GM21529 (cell line): ENCODE measurements around the gene FOXL1.

Experiments used
- ATAC-seq: cut with Tn5 transposase; IDR thresholded peaks from one replicate; pipeline ENCODE4 v1.9.1; 2021; ENCODE audit not compliant: unreplicated experiment

FOXL1 gene

DNA sequence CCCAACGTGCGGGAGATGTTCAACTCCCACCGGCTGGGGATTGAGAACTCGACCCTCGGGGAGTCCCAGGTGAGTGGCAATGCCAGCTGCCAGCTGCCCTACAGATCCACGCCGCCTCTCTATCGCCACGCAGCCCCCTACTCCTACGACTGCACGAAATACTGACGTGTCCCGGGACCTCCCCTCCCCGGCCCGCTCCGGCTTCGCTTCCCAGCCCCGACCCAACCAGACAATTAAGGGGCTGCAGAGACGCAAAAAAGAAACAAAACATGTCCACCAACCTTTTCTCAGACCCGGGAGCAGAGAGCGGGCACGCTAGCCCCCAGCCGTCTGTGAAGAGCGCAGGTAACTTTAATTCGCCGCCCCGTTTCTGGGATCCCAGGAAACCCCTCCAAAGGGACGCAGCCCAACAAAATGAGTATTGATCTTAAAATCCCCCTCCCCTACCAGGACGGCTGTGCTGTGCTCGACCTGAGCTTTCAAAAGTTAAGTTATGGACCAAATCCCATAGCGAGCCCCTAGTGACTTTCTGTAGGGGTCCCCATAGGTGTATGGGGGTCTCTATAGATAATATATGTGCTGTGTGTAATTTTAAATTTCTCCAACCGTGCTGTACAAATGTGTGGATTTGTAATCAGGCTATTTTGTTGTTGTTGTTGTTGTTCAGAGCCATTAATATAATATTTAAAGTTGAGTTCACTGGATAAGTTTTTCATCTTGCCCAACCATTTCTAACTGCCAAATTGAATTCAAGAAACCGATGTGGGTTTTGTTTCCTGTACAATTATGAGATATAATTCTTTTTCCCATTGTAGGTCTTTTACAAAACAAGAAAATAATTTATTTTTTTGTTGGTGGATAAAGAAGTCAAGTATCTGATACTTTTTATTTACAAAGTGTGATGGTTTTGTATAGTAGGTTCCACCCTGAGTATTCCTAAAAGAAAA, 9.4 kb upstream of the FOXL1 start:
- no peak for ATAC-seq

DNA sequence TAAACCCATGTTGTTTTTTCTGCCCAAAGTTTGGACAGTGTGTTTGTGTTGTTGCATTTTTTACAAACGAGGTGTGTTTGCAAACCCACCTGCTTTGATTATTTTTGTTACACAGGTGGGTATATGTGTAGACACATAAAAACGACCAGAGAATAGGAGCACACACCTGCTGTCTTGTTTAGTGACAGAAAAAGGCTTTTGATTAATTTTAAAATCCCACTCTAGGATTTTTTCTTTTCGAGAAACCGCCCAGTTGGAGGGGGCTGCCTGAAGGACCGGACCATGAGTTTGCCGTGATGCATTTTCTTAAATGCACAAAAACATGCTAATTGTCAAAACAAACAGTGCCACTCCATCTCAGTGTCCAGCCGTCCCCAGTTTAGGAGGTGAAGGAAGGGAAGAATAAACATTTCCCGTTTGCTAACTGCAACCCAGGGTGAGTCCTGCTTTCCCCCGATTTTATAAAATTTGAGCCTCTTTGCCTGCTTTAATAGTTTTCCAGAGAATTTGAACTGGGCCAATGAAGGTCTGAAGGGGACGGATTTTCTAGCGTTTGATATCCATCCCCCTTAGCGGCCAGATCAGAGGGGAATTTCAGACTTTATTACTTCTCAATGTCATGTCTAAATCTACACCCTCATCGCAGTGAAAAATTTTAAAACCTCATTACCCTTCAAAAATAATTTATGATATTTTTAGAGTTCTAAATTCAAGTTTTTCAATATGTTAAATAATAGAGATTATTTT, 8.5 kb upstream of the FOXL1 start:
- no peak for ATAC-seq

DNA sequence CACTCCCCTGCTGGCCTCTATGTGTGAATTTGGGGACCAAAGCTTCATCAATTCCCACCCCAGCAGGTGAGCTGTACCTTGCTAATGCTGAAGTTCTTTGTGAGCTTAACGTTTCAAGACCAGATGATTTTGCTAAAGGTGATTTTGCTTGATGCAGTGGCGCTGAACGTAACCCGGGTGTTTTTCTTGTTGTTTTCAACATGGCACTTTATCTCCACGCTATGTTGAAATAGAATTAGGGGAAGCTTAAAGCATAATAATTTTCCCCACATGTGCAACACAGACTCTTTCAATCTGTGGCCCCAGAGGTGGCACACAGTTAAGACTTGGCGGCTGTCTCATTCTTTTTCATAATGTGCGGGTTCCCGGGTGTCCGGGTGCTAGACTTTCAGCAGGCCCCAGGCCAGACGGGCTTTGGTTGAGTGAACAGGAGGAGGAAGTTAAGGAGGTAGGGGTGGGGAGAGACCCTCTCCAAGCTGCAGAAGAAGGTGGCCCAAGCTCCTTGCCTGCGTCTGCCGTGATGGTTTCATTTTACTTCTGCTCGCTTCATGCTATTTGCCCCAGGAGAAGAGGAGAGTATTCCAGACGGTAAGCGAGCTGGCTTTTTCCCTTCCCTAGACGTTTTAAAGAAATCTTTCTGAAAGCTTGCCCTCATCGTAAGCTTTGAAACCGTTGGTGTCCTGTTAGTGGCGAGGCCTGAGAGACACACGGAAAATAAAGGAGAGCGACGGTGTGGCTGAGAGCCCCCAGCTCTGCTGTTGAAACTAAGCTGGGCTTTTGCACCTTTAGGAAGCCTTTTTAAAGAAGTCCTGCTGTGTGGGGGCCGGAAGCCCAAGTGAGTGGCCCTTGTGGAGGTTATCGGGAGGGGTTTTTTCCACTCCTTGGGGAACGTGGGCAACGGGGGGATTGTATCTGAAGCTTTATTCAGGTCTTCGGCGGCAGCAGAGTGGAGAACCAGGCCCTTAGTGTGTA, 7.5 kb upstream of the FOXL1 start:
- no peak for ATAC-seq

DNA sequence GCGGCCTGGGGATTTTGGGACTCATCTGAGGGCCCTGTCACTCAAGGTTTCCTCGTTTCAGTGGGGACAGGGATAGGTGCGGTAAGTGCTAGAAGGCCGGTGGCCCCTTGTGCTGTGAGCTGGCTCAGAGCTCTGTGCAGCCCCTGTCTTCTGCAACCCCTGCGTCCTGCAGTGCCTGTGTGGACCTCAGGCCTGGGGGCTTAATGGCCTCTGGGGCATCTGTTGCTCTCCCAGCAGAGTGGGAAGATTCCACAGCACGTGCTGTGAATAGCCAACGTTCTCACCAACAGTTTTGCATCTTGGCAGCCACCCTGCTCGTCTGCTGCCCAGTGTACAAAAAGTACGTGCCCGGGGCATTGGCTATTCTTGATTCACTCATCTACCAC, 6.8 kb upstream of the FOXL1 start:
- ATAC-seq: no peak

DNA sequence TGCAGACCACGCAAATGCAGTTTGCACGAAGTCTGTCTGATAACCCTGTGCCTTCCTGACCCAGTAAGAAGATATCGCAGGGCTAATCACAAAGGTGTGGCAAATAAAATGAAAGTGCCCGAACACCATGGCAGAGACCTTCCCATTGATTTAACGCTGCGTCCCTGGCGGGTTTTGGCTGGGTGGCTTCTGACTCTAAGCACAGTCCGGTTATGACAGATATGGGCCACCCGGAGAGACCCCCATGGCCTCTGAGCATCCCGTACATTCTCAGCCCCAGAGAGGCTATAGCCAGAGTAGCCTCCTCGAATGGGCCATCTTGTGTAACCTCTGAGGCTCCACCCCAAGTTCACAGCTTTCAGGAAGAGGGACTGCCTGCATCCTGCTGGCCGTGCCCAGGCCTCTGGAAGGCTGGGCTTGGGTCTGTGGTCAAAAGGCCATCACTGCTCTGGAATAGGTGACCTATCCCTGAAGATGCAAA, 6.3 kb upstream of the FOXL1 start:
- no peak for ATAC-seq

DNA sequence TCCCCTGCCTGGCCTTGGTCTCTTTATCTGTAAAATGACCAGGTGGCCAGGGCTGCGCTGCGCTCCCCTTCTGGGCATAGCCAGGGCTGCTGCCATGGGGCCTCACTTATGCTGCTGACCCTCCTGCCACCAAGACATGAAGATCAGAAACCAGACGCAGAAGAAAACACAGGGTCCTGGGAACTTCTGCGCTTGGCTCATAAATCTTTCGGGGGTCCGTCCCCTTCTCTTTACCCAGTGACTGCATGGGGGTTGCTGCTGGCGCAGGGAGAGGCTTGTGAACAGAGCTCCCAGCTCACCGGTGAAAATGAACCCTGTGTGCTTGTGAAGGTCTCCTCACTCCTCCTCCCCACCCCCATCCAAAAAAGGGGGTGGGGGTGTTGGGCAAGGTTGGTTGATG, 5.7 kb upstream of the FOXL1 start:
- no peak for ATAC-seq

DNA sequence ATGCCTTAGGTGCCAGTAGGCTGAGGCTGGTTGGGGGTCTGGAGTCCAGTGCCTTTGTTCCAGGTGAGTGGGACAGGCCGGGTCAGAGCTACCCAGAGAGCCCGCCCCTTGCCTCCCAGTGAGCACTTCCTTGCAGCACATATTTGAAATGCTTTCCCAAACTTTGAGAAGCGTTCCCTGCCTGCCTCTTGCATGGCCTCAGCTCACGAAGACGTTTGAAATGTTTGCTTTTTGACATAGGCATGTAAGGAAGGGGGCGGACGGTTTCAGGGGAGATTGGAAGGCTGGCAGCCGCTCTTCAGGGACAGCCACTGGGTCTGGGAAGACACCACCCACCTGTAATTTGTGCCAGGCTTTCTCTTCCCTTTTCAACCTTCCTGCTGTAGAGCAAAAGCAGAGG, 5.1 kb upstream of the FOXL1 start:
- no peak for ATAC-seq

DNA sequence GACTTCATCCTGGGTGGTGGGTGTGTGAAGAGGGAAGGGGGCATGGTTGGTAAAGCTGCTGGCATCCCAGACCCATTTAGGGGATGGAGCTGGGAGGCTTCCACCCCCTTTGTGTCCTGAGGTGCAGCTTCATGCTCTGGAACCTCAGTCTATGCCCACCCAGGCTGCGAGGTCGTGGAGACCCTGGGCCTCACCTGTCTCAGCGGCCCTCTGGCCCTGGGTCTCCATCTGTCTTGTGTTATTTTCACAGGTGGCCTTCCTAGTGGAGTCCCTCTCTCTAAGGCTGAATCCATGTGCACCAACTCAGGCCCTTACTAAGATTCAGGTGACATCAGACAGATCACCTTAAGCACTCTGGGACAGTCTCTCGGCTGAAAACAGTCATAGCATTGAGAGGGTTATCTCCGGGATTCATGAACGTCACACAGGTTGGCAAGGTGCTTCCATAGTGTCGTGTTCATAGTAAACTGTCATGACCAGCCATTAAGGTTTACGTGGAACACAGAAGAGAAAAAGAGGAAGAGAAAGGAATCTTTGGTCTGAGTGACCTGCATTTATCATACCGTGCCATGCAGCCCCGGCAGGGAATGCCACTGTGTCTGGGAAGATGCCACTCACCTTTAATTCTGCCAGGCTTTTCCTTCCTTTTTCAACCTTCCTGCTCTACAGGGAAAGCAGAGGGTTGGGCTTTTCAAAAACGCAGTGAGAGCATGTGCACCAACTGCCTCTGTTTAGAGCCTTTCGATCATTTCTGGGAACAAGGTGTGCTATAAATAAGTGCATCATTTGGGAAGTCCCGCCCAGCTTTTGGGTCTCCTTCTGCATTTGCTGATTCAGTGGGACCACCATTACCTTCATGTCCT, 4.5 kb upstream of the FOXL1 start:
- ATAC-seq: no peak

DNA sequence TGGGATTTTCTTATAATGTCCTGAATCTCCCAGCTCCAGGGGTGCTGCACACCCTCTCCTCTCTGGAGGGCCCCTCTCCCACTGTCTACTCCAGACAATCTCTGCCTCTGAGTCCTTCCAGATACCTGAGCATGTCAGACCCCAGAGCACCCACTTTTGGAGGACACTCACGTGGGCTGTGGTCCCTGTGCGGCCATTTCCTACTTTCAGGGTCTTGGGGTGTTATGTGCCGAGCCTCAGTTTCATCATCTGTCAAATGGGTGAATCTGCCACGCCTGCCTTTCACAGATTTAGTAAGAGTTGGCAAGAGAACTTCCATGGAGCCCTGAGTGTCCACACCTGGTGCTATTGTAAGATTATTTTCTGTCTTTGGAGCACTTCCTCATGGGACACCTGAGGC, 3.7 kb upstream of the FOXL1 start:
- ATAC-seq: no peak

DNA sequence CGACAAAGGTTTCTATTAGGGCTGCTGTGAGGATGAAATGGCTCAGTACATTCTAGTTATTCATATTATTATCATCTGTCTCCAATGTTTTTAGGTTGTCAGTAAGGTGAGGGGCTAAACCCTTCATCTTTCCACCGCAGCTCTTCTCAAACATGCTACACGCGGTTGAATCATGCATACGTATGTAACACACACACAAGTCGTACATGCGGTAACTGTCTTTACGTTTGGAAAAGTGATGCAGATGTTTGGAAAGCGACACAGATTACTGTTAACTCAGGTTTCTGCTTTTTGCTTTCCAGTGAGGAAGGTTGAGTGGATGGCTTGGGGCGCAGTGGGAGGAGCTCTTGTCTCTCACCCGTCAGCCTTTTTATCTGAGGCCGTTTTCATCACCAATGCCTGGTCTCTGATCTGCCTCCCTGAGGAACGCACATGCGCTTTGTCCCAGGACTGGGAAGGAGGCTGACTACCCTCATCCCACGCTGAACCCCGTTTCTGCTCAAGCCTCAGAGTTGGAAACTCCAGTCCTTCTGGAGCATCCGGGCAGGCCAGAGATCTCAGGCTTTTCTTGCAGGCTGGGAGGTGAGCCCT, 3.2 kb upstream of the FOXL1 start:
- no peak for ATAC-seq

DNA sequence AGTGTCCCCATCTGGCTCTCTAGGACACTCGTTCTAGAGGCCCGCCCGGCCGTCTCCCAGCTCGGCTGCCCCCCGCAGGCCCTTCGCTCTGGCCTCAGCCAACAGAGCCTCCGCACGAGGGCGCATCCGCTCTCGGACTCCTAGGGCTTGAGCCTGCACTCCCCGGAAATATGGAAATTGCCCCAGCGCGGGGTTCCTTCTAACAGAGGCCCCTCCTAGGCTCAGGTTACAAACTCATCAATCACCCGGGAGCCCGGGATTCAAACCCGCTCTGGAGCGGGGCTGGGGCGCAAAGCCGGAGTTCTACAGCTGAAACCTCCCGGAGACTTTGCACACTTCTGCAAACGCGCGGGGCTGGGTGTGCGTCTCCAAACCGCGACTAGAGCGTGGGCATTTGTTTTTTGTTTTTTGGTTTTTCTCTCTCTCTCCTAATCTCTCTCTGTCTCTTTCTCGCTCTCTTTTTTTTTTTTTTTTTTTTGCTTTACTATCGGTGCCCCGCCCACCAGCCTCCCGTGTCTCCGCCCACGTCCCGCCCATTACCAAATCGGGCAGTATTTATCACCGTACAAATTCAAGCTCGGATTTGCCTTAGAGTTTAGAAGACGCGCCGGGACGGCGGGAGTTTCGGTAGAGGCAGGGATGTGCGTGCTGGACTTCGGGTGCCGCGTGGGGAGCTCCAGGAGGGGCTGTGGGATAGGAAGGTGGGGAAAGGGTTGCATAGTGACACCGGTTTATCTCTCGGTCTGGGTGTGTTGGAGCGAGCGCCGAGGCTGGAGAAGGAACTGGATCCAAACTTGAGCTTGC, 2.4 kb upstream of the FOXL1 start:
- no peak for ATAC-seq

DNA sequence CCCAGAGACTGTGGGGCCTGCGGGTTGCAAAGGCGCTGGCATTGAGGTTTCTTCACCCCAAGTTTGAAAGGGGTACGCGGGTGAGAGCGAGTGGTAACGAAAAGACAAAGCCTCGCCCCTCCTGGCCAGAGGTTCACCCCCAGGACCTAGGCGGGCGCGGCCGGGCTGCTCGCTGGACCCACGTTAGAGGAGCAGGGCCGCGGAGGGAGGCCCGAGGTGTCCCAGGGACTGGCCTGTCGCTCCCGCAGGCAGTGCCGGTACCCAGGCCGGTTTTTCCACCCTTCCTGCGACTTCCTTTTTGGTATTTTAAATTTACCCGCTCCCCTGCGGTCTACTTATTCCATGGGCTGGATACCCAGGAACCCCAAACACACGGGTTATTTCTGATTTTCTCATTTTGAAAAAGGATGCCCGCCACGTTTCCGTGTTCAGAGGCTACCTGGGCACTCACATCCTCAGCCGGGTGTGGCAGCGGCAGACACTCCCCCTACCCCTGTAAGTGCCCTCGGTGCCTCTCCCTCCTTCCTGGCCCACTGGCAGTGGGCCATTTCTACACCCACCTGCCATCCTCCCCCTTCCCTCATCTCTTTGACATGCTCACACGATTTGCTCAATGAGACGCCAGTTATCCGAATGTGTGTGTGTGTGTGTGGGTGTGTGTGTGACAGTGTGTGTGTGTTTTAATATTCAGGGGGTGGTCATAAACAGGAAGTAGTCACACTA, 1.6 kb upstream of the FOXL1 start:
- no peak for ATAC-seq

DNA sequence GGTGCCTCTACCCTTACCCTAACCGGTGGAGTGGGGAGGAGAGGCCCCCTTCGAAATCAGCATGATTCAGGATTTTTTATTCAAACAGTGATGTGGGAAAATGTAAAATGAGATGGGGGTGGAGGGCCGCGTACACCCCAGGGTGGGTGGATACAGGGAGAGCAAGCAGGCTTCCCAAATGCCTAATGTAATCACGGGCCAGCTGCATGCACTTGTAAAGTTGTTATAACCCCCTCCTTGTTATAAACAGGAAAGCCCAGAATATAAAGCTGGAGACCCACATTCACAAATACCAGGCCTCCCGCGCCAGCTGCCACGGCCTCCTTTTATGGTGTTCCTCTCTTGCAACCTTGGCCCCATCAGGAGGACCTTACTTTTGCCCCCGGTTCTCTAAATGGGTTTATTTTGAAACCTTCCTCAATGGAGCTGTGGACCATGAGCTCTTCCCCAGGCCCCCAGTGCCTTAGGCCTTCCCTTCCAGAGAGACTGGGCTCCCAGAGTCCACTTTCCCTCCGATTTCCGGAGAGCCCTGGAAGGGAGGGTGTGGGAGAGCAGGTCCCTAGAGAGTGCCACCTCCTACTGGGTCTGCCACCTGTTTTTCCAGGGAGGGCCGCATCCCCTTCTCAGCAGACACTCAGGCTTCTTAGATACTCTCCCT, 906 bp upstream of the FOXL1 start:
- ATAC-seq: no peak

DNA sequence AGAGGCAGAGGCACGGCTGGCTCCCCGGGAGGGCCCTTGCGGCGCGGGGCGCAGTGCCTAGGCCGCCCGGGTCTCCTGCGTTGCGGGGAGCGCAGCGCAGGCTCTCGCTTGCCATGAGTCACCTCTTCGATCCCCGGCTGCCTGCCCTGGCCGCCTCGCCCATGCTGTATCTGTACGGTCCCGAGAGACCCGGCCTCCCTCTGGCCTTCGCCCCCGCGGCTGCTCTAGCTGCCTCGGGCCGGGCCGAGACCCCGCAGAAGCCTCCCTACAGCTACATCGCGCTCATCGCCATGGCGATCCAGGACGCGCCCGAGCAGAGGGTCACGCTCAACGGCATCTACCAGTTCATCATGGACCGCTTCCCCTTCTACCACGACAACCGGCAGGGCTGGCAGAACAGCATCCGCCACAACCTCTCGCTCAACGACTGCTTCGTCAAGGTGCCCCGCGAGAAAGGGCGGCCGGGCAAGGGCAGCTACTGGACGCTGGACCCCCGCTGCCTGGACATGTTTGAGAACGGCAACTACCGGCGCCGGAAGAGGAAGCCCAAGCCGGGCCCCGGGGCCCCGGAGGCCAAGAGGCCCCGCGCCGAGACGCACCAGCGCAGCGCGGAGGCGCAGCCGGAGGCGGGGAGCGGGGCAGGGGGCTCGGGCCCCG, 390 bp downstream of the FOXL1 start:
- no peak for ATAC-seq

DNA sequence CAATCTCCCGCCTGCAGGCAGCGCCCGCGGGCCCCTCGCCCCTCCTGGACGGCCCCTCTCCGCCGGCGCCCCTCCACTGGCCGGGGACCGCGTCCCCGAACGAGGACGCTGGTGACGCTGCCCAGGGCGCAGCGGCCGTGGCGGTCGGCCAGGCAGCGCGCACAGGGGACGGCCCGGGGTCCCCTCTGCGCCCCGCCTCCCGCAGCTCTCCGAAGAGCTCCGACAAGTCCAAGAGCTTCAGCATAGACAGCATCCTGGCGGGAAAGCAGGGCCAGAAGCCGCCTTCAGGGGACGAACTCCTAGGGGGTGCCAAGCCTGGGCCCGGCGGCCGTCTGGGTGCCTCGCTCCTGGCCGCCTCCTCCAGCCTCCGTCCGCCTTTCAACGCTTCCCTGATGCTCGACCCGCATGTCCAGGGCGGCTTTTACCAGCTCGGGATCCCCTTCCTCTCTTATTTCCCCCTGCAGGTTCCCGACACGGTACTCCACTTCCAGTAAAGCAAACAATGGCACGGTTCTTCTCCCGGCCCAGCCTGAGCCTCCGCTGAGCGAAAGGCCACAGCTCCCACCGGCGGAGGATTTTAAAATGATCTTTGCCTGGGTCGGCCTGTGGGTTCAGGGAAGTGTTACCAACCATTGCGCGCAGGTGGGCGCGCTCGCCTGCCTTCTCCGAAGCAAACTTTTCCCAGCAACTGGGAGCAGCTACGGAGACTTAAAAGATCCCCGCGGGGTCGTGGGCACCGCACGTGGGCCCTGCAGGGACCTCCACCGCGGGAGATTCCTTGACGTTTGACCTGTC, 1.1 kb downstream of the FOXL1 start:
- ATAC-seq: no peak

DNA sequence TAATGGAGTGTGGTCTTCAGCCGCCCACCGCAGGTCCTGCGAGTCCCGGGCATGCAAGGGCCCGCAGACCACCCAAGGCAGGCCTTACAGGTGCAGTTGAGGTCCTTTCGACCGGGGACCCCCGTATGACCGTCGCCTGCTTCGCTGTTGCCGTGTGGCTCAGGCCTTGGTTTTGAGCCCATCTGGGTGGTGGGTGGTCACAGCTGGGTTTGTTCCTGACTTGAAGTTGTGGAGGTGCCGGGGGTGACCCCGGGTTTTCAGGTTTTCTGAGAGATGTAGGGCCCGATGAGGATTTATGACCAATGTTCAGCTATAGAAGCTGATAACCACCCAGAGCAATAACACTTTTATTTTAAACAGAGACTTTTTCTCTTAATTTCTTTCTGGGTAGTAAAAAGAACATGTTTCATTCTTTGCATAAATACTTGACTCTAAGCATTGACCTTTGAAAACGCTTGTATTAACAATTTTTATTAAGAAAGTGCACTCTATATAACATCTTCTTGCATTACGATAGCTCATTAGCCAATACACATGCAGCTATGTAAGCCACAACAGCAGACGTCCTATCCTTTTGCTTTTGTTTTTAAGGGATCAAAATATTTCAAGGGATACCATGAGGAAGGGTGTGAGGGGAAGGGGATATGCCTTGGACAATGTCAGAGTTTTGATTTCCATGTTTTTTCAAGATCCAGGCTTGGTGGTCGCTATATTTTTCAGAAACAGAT, 1.9 kb downstream of the FOXL1 start:
- ATAC-seq: no peak
